Natural killer cell treated with Interleukin-12 subunit alpha and Interleukin-12 subunit beta and Interleukin-15 and Interleukin-18, amount 100 ng/mL, for 72 hours (primary cell): ENCODE data around the gene PRKAR1B. TPM values are rescaled to one million over a fixed set of nuclear protein-coding genes. Genes with fewer than 3 reads are reported as not detected.
"Not testable (repeated sequence)": the region's sequence is repeated elsewhere in the genome, so short reads cannot be mapped to it uniquely, and the experiment has no call there.

ENCODE experiments used
- ATAC-seq, 2 donors: fragments of 150-1000 bp; cut with Tn5 transposase in 1 of 2; sonication (Bioruptor Pico), chemical (Tn5 transposase) in 1 of 2; 2 replicates each; pipeline ENCODE4 v1.10.0; 2021
- DNase-seq: peaks from one replicate; pipeline ENCODE4 v3.0.0; 2022; ENCODE audit warnings: low spot score
- H3K27ac Mint-ChIP-seq, 2 donors: 1 replicate in 1 of 2; 2 replicates in 1 of 2; pipeline ENCODE4 v1.8.0; 2022; ENCODE audit warnings: mixed read lengths in 2 of 2, mild to moderate bottlenecking in 1 of 2, moderate library complexity in 1 of 2
- H3K27me3 Mint-ChIP-seq, 2 donors: 1 replicate in 1 of 2; 2 replicates in 1 of 2; pipeline ENCODE4 v1.8.0; 2022; ENCODE audit warnings: mixed read lengths in 2 of 2
- H3K36me3 Mint-ChIP-seq: one replicate; pipeline ENCODE4 v1.8.0; 2022; ENCODE audit warnings: mixed read lengths
- H3K4me1 Mint-ChIP-seq, 2 donors: 1 replicate in 1 of 2; 2 replicates in 1 of 2; pipeline ENCODE4 v1.8.0; 2022; ENCODE audit warnings: low read depth in 2 of 2, mixed read lengths in 2 of 2, mild to moderate bottlenecking in 1 of 2
- H3K4me3 Mint-ChIP-seq: one replicate; pipeline ENCODE4 v1.8.0; 2022; ENCODE audit warnings: mixed read lengths
- H3K9me3 Mint-ChIP-seq: 2 replicates; pipeline ENCODE4 v1.8.0; 2022; ENCODE audit warnings: mixed read lengths
- total RNA-seq, 2 donors: library from RNA; stranded (reverse); gene quantifications; one replicate each; pipeline ENCODE4 v1.2.3, GENCODE V29; 2022

The PRKAR1B gene
- total RNA-seq, 2 donors from 2014 or later = 9.8 to 31.9 TPM

- H3K27me3 Mint-ChIP-seq, ATAC-seq, H3K36me3 Mint-ChIP-seq: not testable (repeated sequence)
Observed at GRCh38 chr7:551615-551970, 175.5 kb downstream of the PRKAR1B start.

GRCh38 chr7:550881-551614, 176.0 kb downstream of the PRKAR1B start:
- Mint-ChIP-seq H3K4me1 (no peaks in the 10 kb centered on the region), H3K27me3 (no peaks in the 10 kb centered on the region), H3K36me3 (no peaks in the 10 kb centered on the region), H3K9me3 (no peaks in the 10 kb centered on the region), H3K4me3 (no peak overlapping the region), H3K27ac (no peak overlapping the region)
- no peak for DNase-seq
- no peak for ATAC-seq

More at GRCh38 chr7:551615-551970, 175.5 kb downstream of the PRKAR1B start:
- H3K9me3 Mint-ChIP-seq, H3K27ac Mint-ChIP-seq, H3K4me3 Mint-ChIP-seq, H3K4me1 Mint-ChIP-seq, DNase-seq: not testable (repeated sequence)

GRCh38 chr7:549891-550625, 177.0 kb downstream of the PRKAR1B start:
- ATAC-seq (no peak), DNase-seq (no peak)
- H3K27ac Mint-ChIP-seq = no peak overlapping the region
- H3K27me3 Mint-ChIP-seq = no peaks in the 10 kb centered on the region
- no peaks in the 10 kb centered on the region for H3K4me1 Mint-ChIP-seq
- no peak overlapping the region for H3K4me3 Mint-ChIP-seq
- no peaks in the 10 kb centered on the region for H3K9me3 Mint-ChIP-seq
- H3K36me3 Mint-ChIP-seq = no peaks in the 10 kb centered on the region

- Mint-ChIP-seq H3K4me3 (no peak overlapping the region), H3K27me3 (no peaks in the 10 kb centered on the region), H3K27ac (no peak overlapping the region), H3K9me3 (no peaks in the 10 kb centered on the region), H3K36me3 (no peaks in the 10 kb centered on the region), H3K4me1 (no peaks in the 10 kb centered on the region)
- no peak for DNase-seq
- no peak for ATAC-seq
Observed at GRCh38 chr7:549066-549890, 177.8 kb downstream of the PRKAR1B start.

GRCh38 chr7:548401-548800, 178.7 kb downstream of the PRKAR1B start:
- DNase-seq = no peak

GRCh38 chr7:545470-545869, 181.6 kb downstream of the PRKAR1B start:
- DNase-seq (peak; percentile 5), ATAC-seq (no peak)
- Mint-ChIP-seq H3K4me3 (no peak overlapping the region), H3K36me3 (no peaks in the 10 kb centered on the region), H3K4me1 (peaks cover 0 to 3% of the 10 kb centered on the region in 2 donors), H3K27ac (no peak overlapping the region), H3K27me3 (no peaks in the 10 kb centered on the region), H3K9me3 (no peaks in the 10 kb centered on the region)

More at GRCh38 chr7:548401-548800, 178.7 kb downstream of the PRKAR1B start:
- Mint-ChIP-seq H3K27me3 (no peaks in the 10 kb centered on the region), H3K27ac (no peak overlapping the region), H3K36me3 (no peaks in the 10 kb centered on the region), H3K4me1 (no peaks in the 10 kb centered on the region), H3K4me3 (no peak overlapping the region), H3K9me3 (no peaks in the 10 kb centered on the region)
- ATAC-seq = no peak

GRCh38 chr7:544338-545221, 182.5 kb downstream of the PRKAR1B start:
- Mint-ChIP-seq H3K4me3 (no peak overlapping the region), H3K27ac (no peak overlapping the region), H3K27me3 (no peaks in the 10 kb centered on the region), H3K9me3 (no peaks in the 10 kb centered on the region), H3K4me1 (peaks cover 0 to 3% of the 10 kb centered on the region in 2 donors), H3K36me3 (no peaks in the 10 kb centered on the region)
- peak in 1 of 2 donors; percentile 29 for ATAC-seq
- DNase-seq = peak; percentile 25

- H3K27ac Mint-ChIP-seq = no peak overlapping the region
- DNase-seq (no peak), ATAC-seq (no peak)
- H3K27me3 Mint-ChIP-seq = no peaks in the 10 kb centered on the region
- peaks cover 0 to 3% of the 10 kb centered on the region in 2 donors for H3K4me1 Mint-ChIP-seq
- no peaks in the 10 kb centered on the region for H3K36me3 Mint-ChIP-seq
- no peaks in the 10 kb centered on the region for H3K9me3 Mint-ChIP-seq
- H3K4me3 Mint-ChIP-seq = no peak overlapping the region
Observed at GRCh38 chr7:543501-544337, 183.4 kb downstream of the PRKAR1B start.

- DNase-seq = peak; percentile 58
- Mint-ChIP-seq H3K4me3 (no peak overlapping the region), H3K27me3 (no peaks in the 10 kb centered on the region), H3K9me3 (no peaks in the 10 kb centered on the region), H3K36me3 (no peaks in the 10 kb centered on the region), H3K4me1 (peaks cover 0 to 3% of the 10 kb centered on the region in 2 donors), H3K27ac (no peak overlapping the region)
- ATAC-seq = peak in 1 of 2 donors; percentile 31
Observed at GRCh38 chr7:542713-543500, 184.2 kb downstream of the PRKAR1B start.

GRCh38 chr7:542131-542712, 184.9 kb downstream of the PRKAR1B start:
- Mint-ChIP-seq H3K27ac (no peak overlapping the region), H3K4me1 (peaks cover 0 to 3% of the 10 kb centered on the region in 2 donors), H3K9me3 (no peaks in the 10 kb centered on the region), H3K27me3 (no peaks in the 10 kb centered on the region), H3K36me3 (no peaks in the 10 kb centered on the region), H3K4me3 (no peak overlapping the region)
- no peak for DNase-seq
- no peak for ATAC-seq

GRCh38 chr7:541661-542060, 185.4 kb downstream of the PRKAR1B start:
- H3K36me3 Mint-ChIP-seq = no peaks in the 10 kb centered on the region
- H3K27ac Mint-ChIP-seq = no peak overlapping the region
- H3K27me3 Mint-ChIP-seq = no peaks in the 10 kb centered on the region
- peaks cover 0 to 3% of the 10 kb centered on the region in 2 donors for H3K4me1 Mint-ChIP-seq
- DNase-seq (no peak), ATAC-seq (no peak)
- no peak overlapping the region for H3K4me3 Mint-ChIP-seq
- no peaks in the 10 kb centered on the region for H3K9me3 Mint-ChIP-seq

- H3K4me1 Mint-ChIP-seq = peaks cover 0 to 3% of the 10 kb centered on the region in 2 donors
- ATAC-seq (no peak), DNase-seq (no peak)
- H3K27me3 Mint-ChIP-seq = no peaks in the 10 kb centered on the region
- no peak overlapping the region for H3K4me3 Mint-ChIP-seq
- no peaks in the 10 kb centered on the region for H3K9me3 Mint-ChIP-seq
- H3K36me3 Mint-ChIP-seq = no peaks in the 10 kb centered on the region
- H3K27ac Mint-ChIP-seq = no peak overlapping the region
Observed at GRCh38 chr7:540997-541396, 186.1 kb downstream of the PRKAR1B start.
